Esophagus squamous epithelium (tissue), 5 donors: ENCODE data around the gene SFTPB. TPM values are rescaled to one million over a fixed set of nuclear protein-coding genes. Genes with fewer than 3 reads are reported as not detected.

Experiments used
- DNase-seq: peaks from one replicate; lab custom pipeline; 2025; lab: John Stamatoyannopoulos, UW
- H3K27ac ChIP-seq, 4 donors: fragments of 200-600 bp; sonication (generic); one replicate each; pipeline ENCODE4 v1.5.1; 2016 to 2019; ENCODE audit warnings: mild to moderate bottlenecking in 1 of 4
- H3K27me3 ChIP-seq, 4 donors: fragments of 200-600 bp; sonication (generic); 1 replicate in 3 of 4; 2 replicates in 1 of 4; pipeline versions ENCODE4 v1.5.1 to v1.6.0; 2017 to 2021; ENCODE audit warnings: antibody characterized with exemption in 1 of 4
- H3K36me3 ChIP-seq, 3 donors: fragments of 200-600 bp; sonication (generic); one replicate each; pipeline ENCODE4 v1.5.1; 2016 to 2019
- H3K4me1 ChIP-seq, 3 donors: fragments of 200-600 bp; sonication (generic); one replicate each; pipeline ENCODE4 v1.5.1; 2017 to 2019
- H3K4me3 ChIP-seq, 4 donors: fragments of 200-600 bp; sonication (generic); 1 replicate in 3 of 4; 2 replicates in 1 of 4; pipeline ENCODE4 v1.5.1; 2016 to 2019; ENCODE audit warnings: mild to moderate bottlenecking in 2 of 4, moderate library complexity in 1 of 4
- H3K9me3 ChIP-seq, 3 donors: fragments of 200-600 bp; sonication (generic); one replicate each; pipeline ENCODE4 v1.5.1; 2016 to 2019
- POLR2A ChIP-seq, 4 donors: fragments of 450-650 bp; IDR thresholded peaks; one replicate each; pipeline ENCODE4 v1.6.1; 2017; ENCODE audit warnings: antibody characterized with exemption in 4 of 4, mild to moderate bottlenecking in 4 of 4, moderate library complexity in 3 of 4
- WGBS, 2 donors: methylation state at CpG; one replicate each; pipeline ENCODE4 v1.1.5; 2018; 5-methylcytosine and 5-hydroxymethylcytosine counted together
- intact Hi-C: fragments of 100-400 bp; cut with DNase I; formaldehyde crosslinking; loops from one replicate; pipeline ENCODE4 v1.15.0; 2022
- total RNA-seq, 4 donors: library from RNA; depleted of rRNA; stranded (reverse); fragments of >200 nt; gene quantifications; one replicate each; pipeline ENCODE4 v1.1.0, GENCODE V29; 2016
- TF ChIP-seq, protein P1 (sequence below), 6 experiments: fragments of 450-650 bp in 4 of 6; fragments of 200-600 bp in 2 of 6; sonication (generic) in 2 of 6; IDR thresholded peaks; one replicate each; pipeline ENCODE4 v1.5.1; 2016 to 2019; ENCODE audit warnings: antibody characterized with exemption in 6 of 6, mild to moderate bottlenecking in 4 of 6, moderate library complexity in 4 of 6
- donor health status: DM: yes; HTN: yes; CAD: no.

The SFTPB gene
- total RNA-seq, 4 donors from 2014 or later: not detected

GRCh38 chr2:85682378-85682777, 14.4 kb upstream of the SFTPB start:
- Histone ChIP-seq H3K27me3 (peaks cover 0 to 4% (median 0%) of the 10 kb centered on the region in 4 donors), H3K9me3 (no peaks in the 10 kb centered on the region), H3K36me3 (no peaks in the 10 kb centered on the region), H3K4me1 (peaks cover 0 to 19% (median 12%) of the 10 kb centered on the region in 3 donors), H3K27ac (peak overlapping the region in 1 of 4 donors; percentile 29), H3K4me3 (no peak overlapping the region)
- intact Hi-C loops: no loop called here
- DNase-seq: no peak
- WGBS, 2 donors: 74 to 92% methylated on average over 5 of the region's 5 CpGs
- TF ChIP-seq, protein P1, sequence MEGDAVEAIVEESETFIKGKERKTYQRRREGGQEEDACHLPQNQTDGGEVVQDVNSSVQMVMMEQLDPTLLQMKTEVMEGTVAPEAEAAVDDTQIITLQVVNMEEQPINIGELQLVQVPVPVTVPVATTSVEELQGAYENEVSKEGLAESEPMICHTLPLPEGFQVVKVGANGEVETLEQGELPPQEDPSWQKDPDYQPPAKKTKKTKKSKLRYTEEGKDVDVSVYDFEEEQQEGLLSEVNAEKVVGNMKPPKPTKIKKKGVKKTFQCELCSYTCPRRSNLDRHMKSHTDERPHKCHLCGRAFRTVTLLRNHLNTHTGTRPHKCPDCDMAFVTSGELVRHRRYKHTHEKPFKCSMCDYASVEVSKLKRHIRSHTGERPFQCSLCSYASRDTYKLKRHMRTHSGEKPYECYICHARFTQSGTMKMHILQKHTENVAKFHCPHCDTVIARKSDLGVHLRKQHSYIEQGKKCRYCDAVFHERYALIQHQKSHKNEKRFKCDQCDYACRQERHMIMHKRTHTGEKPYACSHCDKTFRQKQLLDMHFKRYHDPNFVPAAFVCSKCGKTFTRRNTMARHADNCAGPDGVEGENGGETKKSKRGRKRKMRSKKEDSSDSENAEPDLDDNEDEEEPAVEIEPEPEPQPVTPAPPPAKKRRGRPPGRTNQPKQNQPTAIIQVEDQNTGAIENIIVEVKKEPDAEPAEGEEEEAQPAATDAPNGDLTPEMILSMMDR (IDR thresholded peaks at IDR 0.05): no peak
- TF ChIP-seq POLR2A (IDR thresholded peaks at IDR 0.05): no peak

GRCh38 chr2:85681776-85682175, 13.8 kb upstream of the SFTPB start:
- TF ChIP-seq POLR2A (IDR thresholded peaks at IDR 0.05): no peak
- TF ChIP-seq, protein P1 (IDR thresholded peaks at IDR 0.05): no peak
- no peak for DNase-seq
- Histone ChIP-seq H3K4me3 (no peak overlapping the region), H3K27ac (peak overlapping the region in 2 of 4 donors; percentile 37 to 43), H3K9me3 (no peaks in the 10 kb centered on the region), H3K4me1 (peaks cover 0 to 19% (median 12%) of the 10 kb centered on the region in 3 donors), H3K36me3 (no peaks in the 10 kb centered on the region), H3K27me3 (peaks cover 0 to 4% (median 0%) of the 10 kb centered on the region in 4 donors)
- WGBS, 2 donors: 80% methylated on average over 1 of the region's 1 CpG; no CpG with 5 or more reads in 1 of the 2 donors
- intact Hi-C loops: no loop called here

DNA sequence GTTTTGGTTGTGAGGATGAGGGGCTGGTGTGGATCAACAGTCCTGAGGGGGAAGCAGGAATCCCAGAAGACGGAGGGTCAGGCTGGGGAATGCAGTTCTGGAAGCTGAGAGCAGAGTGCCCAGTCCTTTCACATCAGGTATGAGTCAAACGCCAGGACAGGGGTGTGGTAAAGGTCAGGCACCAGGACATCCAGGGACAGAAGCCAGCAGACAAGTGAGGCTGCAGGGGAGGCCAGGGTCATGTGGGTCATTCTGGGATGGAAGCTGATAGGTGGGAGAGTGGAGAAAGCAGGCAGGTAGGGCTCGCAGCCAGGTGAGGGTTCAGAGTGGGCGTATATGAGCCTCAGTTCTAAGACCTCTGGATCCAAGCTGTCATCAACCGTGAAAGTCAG, 13.4 kb upstream of the SFTPB start:
- Histone ChIP-seq H3K27ac (peak overlapping the region in 2 of 4 donors; percentile 37 to 43), H3K4me1 (peaks cover 0 to 19% (median 12%) of the 10 kb centered on the region in 3 donors), H3K9me3 (no peaks in the 10 kb centered on the region), H3K27me3 (peaks cover 0 to 4% (median 0%) of the 10 kb centered on the region in 4 donors), H3K36me3 (no peaks in the 10 kb centered on the region), H3K4me3 (no peak overlapping the region)
- intact Hi-C loops: no loop called here
- WGBS, 2 donors: 72 to 78% methylated on average over 5 of the region's 5 CpGs
- no peak for DNase-seq
- TF ChIP-seq POLR2A (IDR thresholded peaks at IDR 0.05): no peak
- TF ChIP-seq, protein P1 (IDR thresholded peaks at IDR 0.05): no peak

GRCh38 chr2:85680707-85681371, 12.8 kb upstream of the SFTPB start:
- peaks cover 0 to 4% (median 0%) of the 10 kb centered on the region in 4 donors for H3K27me3 ChIP-seq
- TF ChIP-seq, protein P1 (IDR thresholded peaks at IDR 0.05): no peak
- no peak for TF ChIP-seq POLR2A (IDR thresholded peaks at IDR 0.05)
- intact Hi-C loops: no loop called here
- no peaks in the 10 kb centered on the region for H3K9me3 ChIP-seq
- H3K4me1 ChIP-seq: peaks cover 0 to 19% (median 12%) of the 10 kb centered on the region in 3 donors
- no peak for DNase-seq
- no peak overlapping the region for H3K4me3 ChIP-seq
- H3K27ac ChIP-seq: peak overlapping the region in 3 of 4 donors; percentile 23 to 71 (median 43)
- WGBS, 2 donors: 65 to 81% methylated on average over 2 of the region's 2 CpGs
- no peaks in the 10 kb centered on the region for H3K36me3 ChIP-seq
